ENCODE data around the gene ZBTB7A.
A peak's percentile ranks its signal among the peaks of the same experiment; 100 is the strongest.

Gene ZBTB7A

DNA sequence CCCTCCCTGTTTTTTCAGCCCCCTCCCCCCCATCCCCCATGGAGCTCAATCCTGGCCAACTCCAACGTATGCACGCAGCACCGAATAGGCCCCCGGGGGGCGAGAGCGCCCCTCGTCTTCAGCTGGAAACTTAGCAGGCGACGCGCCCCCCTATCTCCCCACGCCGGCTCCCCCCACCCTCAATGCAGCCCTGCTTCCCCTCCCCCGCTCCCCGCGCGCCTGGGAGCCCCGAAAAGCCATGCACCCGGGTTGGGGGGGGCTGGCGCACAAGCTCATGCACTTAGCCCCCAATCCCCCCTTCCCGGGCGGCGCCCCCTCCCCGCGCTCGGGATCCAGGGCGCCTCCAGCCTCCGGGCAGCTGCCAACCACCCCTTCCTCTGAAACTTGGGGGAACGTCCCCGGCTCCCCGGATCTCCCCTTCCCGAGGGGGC is 508 bp downstream of the ZBTB7A start:
- DNase-seq, result no peak

DNA sequence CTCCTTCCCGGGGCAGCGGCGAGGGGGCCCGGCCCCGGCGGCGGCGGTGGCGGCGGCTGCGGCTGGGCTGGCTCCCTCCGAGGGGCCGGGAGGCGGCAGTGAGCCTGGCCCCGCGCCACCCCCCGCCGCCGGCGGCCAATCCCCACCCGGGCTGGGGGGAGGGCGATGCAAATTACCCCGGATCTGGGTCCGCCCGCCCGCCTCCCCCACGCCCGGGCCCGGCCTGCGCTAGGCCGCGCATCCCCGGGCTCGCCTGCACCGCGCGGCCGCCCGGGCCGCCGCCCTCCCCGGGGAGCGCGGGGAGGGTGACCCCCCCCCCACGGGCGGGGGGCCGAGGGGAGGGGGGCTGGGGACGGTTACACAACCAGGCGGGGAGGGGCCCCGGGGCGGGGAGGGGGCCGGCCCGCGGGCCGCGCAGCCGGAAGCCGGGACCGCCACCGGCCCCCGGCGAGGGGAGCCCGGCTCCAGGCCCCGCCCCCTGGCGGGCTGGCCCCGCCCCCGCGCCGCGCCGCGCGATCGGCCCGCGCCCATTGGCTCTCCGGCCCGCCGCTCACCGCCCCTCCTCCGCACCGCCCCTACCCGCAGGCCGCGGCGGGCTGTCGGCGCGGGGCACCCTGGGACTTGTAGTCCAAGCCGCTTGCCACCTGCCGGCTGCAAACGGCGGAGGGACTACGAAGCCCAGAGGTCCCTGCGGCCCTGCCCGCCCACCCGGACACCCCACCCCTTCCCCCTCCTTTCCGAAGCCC is 1.1 kb downstream of the ZBTB7A start:
- peak; percentile 70 to 74 for DNase-seq

DNA sequence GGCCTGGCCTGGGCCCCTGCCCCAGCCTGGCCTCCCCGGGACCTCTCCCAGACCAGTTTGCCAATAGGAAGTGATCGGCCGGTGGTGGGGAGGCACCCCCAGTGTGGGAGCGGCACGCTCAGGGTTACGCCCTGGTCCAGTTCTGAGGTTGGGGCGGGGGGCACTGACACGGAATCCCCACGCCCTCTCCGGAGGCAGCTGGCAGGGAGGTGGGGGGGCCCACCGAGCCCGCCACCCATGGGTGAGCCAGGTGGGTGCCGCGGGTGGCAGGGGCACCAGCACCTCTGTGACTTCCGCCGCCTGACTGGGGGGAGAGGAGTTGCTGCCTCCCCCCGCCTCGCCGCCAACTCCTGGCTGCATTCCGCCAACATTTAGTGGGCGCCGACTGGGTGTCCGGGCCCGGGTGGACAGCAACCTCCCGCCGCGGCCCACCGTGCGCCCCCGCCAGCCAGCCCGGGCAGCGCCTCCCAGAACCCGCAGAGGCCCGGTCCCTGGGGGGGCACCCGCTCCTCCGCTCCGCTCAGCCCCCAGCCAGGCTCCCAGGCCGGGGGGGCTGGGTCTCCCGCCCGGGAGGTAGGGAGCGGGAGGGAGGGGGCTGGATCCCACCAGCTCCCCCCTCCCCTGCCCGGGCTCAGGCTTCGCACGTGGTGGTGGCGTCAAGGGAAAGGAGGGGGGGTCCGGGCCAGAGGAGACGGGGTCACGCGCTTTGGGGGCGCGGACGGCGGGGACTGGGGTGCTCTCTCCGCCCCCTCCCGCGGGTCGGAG is 2.0 kb downstream of the ZBTB7A start:
- DNase-seq, result no peak

DNA sequence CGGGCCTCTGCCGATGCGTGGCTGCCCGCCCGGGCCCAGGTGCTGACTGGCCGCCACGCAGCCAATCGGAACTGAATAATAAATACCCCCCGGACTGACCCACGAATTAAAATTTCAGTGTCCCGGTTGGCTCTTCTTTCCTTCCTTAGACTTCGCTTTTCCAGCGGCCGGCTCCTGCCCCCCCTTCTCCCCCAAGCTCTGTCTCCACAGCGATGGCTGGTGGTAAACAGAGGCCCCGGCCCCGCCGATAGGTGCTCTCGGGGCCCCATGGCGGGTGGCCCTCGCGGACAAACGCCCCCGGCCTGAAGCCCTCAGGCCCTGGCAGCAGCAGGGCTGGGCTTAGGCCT is 2.6 kb downstream of the ZBTB7A start:
- DNase-seq, result no peak

DNA sequence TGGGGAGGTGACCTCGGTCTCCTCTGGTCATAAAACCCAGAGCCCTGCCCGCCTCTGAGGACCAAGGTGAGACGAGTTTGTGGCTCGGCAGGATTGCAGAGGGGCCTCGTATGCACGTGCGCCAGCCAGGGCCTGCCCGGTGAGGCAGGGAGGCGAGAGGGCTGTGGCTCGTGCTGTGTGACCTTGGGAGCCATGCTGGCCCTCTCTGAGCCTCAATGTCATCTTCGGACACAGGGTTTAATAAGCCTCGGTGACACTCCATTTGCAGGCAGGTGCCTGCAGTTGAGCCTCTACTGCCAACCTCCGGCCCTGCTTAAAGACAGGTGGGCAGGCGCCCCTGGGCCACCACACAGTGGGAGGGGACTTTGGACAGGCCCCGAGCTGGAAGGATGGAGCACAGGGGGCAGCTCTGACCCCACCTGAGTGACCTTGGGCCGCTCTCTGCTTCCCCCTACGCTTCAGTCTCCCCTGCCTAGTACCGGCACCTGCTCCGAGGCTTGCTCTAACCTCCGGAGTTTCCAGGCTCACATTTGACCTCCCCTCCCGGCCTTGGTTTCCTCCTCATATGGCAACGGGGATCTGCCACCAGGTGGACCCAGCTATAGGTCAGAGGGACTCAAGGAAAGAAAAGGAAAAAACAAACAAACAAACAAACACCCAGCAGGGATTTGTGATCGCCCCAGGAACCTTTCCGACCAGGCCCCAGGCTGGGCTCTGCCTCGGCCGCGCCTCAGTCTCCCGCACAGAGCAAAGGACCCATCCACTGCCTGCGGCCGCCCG is 3.1 kb downstream of the ZBTB7A start:
- DNase-seq, result no peak

DNA sequence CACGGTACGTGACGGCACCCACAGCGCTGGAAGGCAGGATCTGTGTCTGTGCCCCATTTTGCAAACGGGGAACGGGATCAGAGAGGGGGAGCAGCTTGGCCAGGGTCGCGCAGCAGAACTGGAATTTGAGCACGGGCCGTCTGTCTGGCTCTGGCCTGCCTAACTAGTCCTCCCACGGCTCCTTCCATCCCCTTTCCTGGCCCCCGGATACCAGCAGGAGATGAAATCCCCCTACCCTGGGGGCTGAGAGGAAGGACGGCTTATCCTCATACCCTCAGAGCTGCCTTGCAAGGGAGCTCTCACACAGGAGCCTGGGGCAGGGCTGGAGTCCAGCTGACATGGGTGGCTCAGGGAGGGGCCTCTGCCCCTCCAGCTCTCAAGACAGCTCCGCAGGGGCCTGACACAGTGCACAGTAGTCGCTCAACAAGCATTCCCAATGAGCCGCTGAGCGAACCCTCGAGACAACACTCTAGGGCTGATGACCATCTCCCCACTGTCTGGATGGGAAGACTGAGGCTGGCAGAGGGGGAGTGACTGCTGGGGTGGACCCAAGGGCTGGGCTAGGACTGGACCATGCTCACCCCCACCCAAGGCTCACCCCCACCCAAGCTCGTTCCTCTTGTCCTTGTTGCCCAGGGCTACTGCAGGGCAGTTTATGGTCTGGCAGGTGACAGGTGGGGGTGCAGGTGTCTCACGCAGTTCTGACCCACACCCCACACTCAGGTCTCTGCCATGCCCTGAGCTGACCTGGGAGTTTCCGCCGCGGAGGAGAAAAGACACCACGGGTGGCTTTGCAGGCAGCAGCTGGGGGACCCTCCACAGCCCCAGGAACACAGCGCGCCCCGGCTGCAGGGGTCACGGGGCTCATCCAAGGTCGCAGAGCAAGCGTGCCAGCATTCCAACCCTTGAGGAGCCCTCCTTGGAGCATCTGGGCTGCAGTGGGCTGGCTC is 4.0 kb downstream of the ZBTB7A start:
- DNase-seq, result no peak

DNA sequence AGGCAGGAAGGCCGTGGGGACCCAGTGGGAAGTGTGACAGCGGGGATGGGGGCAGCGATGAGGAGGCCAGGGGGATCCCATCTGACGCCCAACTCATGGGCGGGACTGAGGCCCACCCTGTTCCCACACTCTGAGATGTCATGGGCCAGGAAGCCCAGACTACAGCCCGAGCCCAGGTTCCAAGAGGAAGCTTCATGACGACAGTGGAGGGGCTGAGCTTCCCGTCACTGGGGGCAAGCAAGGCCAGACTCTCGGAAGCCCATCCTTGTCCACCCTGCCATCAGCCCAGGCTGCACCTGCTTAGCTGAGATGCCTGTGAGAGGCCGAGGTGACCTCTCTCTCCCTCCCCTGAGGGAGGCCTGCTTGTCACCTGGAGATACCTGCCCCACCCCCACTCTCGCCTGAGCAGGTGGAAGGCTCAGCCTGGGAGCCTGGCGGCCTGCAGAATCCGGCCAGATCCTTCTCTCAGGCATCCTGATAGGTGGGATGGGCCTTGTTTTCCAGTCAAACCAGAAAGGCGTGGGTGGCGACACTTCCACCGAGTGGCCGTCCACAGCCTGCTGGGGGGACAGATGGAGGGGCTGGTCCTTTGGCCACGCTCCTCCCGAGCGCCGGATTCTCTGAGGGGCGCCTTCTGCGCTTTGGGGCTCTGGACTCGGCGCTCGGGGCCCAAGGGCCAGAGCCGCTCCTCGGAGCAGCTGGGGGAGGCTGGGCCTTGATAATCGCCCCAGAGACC is 4.8 kb downstream of the ZBTB7A start:
- DNase-seq, result peak; percentile 29 to 92

DNA sequence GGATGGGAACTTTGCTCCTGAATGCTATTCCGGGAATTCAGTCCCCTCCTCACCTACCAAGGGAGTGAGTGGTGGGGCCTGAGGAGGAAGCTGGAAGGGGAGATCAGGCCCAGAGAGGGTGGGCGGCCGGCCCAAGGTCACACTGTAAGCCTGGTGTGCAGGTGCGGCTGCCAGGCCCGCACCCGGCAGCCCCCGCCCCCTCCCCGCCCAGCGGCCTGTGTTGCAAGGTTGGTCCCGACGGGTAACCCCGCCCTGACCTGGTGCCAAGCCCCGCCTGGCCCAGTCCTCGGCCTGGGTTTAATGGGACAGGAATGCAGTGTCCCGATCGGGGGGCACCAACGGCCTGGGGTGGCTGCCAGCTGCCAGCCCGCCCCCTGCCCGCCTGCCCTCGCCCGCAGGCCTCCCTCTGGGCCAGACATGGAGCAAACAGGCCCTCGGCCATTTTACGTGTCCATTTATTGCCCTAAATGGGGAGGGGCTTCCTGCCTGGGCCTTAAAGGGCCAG is 5.5 kb downstream of the ZBTB7A start:
- no peak for DNase-seq

DNA sequence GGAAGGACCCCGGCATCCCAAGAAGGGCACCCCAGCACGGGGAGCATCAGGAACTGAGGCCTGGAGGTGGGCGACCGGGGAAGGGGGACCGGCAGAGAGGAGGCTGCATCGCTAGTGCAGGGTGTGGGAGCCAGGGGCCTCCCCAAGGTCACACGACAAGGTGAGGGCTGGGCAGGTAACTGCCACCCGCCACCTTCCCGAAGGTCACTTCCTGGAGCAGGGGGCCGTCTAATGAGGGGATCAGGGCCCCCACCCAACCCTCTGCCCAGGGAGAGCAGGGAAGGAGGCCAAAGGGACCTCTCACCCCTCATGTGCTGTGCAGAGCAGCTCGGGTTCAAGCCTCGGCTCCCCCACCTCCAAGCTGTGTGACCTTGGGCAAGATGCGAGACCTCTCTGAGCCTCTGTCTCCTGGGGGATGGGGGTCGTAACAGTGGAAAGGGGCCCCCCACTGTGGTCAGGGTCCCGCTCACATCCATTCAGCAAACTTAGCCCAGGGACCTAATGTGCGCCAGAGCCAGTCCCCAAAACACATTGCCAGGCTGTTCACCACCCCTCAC is 6.0 kb downstream of the ZBTB7A start:
- no peak for DNase-seq

DNA sequence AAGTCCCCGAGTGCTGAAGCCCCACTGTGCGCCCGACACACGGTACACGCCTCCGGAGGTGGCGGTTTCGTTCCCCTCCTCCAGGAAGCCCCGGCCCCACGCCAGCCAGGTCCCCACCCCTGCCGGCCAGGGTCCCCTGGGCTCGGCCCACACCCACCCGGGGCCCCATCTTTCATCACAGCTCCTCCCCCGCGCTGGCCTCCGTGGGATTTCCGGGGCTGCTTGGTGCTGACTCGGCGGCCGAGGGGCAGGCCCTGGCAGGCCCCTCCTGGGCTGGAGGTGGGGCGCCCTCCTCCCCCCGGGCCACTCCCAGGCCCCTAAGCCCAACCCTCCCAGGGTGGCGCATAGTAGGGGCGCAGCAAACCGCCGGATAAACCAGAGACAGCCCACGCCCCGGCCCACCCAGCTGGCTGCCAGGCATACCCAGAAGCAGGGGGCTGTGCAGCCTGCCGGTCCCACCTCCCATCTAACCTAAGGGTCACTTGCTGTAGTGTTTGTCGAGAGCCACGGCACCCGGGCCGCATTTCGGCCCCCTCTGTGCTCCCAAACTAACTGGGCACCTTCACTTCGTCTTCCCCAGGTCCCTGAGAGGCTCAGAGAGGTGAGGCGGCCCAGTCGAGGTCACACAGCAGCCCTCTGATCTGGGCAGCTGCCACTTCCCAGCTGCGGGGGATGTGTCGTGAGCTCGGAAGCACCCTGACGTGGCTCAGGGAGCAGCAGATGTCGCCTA is 6.6 kb downstream of the ZBTB7A start:
- DNase-seq, result no peak

DNA sequence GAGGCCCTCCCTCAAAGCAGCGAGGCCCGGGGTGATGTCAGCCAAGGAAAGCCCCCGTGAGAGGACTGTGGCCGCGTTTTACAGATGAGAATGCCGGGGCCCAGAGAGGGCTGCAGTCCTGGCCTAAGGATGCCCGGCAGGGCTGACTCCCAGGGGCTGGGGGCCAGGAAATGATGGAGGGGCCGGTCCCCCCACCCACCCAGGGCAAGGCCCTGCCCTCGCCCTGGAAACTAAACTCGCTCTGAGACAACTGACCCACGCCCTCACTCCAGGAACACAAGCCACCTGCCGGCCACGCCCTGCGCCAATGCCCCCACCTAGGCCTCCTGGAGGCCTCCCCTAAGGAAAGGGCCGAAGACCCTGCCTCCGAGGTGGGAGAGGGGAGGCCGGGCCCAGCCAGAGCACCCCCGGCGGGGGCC is 7.2 kb downstream of the ZBTB7A start:
- no peak for DNase-seq

DNA sequence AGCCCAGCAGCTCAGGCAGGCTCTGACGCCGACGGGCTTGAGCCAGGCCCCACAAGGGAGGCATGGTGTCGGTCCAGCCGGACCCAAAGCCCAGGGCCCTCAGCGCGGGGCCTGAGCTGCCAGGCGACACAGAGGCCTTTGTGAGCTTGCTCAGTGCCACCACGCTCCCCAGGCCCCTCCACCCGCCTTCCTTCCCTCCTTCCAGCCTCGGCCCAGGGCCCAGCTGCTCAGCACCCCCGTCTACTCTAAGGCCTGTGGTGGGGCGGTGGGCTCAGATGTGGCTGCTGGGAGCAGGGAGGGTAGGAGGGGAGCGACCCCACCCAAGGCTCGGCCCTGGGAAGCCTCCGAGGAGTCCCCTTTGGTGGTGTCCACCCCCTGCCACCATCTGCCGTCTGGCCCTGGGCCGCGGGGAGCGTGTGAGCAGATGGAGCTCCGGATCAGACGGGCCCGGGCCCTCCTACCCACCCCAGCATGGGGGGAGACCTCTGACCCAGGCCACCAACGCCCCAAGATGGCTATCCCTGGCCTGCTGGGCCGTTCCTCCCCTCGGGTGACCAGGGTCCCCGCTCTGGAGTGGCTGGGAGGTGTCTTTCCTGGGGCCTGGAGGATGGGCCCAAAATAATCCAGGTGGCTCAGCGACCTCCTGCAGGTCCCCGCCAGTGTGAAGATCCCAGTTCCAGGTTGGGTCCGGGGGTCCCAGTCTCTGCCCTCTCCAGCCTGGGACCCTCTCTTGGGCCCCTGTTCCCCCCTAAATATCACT is 7.8 kb downstream of the ZBTB7A start:
- DNase-seq, result peak in 1 of 2 experiments; percentile 17

DNA sequence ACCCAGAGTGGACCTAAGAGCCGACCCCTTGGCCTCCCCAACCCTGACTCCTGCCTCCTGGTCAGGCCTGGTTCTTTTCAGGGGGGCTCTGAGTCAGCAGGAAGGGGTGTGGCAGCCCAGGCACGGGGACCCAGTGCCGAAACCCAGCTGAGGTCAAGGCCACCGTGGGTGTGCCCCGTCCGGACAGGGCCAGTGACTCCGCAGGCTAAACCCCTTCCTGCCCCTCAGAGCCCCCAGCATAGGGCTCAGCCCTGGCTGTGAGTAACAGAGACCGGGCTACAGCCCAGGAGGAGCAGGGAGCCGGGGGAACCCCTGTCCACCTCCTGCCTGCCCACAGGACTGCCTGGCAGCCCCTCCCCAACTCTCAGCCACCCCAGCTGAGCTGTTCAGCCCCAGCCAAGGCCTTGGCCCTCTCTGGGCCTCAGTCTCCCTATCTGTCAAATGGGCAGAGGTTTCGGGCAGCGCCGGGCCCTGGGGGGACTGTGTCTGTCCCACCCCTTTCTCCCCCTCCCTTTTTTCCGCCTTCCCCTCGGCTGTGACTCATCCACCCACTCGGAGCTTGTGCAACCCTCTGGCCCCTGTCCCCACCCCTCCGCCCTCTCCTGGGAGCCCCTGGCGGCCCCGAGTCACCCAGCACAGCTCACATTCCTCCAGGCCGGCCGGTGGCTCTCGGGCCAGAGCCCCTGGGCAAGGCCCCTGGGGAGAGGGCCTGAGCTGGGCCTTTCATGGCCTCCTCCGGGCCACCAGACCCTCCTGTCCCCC is 8.6 kb downstream of the ZBTB7A start:
- no peak for DNase-seq

DNA sequence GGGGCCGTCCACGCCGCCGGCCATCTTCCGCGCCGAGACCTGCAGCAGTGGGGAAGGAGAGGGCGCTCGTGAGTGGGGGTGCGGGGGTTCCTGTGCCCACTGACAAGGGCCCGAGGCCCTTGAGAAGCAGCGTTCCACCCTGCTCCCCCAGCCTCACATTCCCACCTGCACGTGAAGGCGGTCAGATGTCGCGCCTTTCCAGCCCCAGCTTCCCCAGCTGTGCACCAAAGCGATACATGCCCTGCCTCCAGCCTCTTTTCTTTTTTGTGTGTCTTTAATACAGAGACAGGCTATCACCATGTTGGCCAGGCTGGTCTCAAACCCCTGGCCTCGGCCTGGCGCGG is 11.5 kb downstream of the ZBTB7A start:
- DNase-seq, result no peak

DNA sequence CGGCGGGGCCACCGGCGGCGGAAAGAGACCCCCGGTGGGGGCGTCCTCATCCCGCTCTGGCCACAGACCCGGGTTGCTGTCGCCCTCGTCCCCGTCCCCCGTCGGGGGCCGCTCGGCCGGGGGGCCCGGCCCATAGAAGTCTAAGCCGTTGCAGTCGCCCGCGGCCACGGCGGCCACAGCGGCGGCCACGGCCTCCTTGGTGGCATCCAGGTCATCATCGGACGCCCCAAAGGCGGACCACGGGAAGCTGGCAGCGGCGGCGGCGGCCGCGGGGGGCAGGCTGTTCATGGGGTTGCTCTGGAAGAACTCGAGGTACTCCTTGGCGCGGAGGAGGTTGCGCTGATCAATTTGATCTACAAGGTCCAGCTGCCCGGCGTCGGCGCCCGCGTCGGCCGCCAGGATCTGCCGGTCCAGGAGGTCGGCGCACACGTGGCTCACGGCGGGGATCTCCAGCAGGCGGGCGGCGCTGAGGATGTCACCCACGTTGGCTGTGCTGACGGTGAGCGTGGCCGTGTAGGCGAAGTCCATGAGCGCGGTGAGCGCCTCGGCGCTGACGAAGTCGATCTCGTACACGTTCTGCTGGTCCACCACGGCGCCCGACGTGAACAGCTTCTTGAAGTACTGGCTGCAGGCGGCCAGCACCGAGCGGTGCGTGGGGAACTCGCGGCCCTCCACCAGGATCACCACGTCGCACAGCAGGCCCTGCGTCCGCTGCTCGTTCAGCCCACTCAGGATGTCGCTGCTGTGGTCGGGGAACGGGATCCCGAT is 12.1 kb downstream of the ZBTB7A start:
- DNase-seq, result no peak

DNA sequence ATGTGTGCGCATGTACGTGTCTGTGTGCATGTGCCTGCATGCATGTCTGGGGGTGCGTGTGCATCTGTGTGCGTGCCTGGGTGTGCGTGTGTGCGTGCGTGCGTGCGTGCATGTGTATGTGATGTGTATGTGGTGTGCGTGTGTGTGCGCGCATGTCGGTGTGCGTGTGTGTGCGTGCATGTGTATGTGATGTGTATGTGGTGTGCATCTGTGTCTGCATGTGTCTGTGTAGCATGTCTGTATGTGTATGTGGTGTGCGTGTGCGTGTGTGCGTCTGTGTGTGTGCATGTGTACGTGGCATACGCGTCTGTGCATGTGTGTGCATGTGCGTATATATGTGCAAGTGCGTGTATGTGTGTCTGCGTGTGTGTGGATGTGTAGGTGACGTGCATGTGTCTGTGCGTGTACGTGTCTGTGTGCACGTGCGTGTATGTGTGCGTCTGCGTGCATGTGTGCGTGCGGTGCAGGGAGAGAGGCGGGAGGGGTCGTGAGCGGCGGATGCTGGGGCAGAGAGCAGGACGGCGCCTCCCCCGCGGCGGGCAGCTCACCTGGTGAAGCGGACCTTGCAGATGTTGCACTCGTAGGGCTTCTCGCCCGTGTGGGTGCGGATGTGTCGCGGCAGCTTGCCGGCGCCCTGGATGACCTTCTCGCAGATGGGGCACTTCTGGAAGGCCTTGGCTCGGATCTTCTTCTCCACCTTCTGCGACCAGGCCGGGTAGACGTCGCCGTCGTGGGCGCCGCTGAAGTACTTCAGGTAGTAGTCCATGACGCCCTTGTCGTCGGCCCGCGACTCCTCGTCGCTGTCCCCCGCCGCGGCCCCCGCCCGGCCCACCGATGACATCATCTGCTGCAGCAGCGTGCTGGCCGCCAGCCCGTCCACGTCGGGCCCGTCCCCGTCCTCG is 13.0 kb downstream of the ZBTB7A start:
- DNase-seq, result no peak

DNA sequence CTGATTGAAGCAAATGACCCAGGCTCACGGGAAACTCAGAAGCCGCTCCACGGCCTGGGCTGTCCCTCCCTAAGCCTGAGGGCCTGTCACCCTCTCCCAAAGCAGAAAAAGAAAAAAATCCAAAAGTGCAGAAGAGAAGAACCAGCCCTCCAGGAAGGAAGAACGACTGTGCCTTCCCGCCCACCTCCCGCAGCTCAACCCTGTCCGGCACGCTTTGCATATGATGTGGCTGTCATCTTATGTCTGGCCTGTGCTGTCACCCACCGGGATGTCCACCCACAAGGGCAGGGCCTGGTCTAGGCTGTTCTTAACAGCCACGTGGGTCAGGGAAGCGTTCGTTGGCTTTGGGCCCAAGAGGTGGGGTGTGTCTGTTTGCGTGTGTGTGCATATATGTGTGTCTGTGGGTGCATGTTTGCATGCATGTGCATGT is 13.7 kb downstream of the ZBTB7A start:
- no peak for DNase-seq
